Breast epithelium (tissue), 3 donors: ENCODE data around the gene SWAP70.

Source experiments
- POLR2A ChIP-seq: fragments of 450-650 bp; IDR thresholded peaks from one replicate; pipeline ENCODE4 v1.6.1; 2016; ENCODE audit warnings: antibody characterized with exemption, mild to moderate bottlenecking, moderate library complexity
- TF ChIP-seq, protein P1 (sequence below), 3 donors: fragments of 450-650 bp; IDR thresholded peaks; one replicate each; pipeline ENCODE4 v1.5.1; 2016 to 2017; ENCODE audit warnings: antibody characterized with exemption in 3 of 3, mild to moderate bottlenecking in 3 of 3, moderate library complexity in 3 of 3

DNA sequence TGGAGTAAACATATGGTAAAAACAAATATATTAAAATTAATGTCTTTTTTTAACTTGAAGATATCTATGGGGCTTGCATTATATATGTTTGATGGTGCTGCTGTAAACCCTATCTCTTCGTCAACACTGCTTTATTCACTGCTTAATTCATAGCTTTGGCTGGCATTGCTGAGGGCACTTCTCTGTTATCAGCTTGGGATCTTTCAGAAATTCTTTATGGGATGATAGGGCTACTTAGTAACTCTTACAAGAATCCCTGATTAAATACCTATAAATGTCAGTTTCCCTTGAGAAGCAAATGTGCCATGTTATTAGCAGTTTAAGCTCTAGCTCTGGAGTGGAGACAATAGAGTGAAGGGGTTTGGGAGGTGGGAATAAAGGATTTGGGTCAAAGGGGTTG is 112.3 kb downstream of the SWAP70 start:
- TF ChIP-seq POLR2A: no peak
- TF ChIP-seq, protein P1, sequence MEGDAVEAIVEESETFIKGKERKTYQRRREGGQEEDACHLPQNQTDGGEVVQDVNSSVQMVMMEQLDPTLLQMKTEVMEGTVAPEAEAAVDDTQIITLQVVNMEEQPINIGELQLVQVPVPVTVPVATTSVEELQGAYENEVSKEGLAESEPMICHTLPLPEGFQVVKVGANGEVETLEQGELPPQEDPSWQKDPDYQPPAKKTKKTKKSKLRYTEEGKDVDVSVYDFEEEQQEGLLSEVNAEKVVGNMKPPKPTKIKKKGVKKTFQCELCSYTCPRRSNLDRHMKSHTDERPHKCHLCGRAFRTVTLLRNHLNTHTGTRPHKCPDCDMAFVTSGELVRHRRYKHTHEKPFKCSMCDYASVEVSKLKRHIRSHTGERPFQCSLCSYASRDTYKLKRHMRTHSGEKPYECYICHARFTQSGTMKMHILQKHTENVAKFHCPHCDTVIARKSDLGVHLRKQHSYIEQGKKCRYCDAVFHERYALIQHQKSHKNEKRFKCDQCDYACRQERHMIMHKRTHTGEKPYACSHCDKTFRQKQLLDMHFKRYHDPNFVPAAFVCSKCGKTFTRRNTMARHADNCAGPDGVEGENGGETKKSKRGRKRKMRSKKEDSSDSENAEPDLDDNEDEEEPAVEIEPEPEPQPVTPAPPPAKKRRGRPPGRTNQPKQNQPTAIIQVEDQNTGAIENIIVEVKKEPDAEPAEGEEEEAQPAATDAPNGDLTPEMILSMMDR (IDR thresholded peaks at IDR 0.05): no peak
